Cerebellar cortex (tissue), 1 donor: ENCODE results near the gene TMTC2.

Experiments
- DNase-seq: peaks from one replicate; pipeline ENCODE4 v3.0.0-alpha.2; 2015; ENCODE audit warnings: low spot score

Gene TMTC2

DNA sequence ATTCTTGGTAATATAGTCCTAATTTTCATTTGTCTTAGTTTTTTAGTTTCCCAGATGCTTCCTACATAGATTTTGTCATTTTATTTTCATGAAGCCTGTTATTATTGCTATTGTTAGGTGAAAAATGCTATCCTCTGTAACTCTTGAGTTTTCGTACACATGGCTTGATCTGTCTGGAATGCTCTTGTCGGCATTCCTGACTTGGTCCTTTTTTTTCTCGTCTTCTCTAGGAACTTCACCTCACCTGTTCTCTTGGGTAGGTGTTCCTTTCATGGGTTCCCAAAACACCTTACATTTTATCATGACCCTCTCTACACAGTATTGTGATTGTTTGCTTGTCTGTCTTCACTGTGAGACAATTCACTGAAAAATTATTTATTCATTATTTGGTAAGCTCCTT is 267.4 kb downstream of the TMTC2 start:
- no peak for DNase-seq

GRCh38 chr12:82954572-82954971 is 267.9 kb downstream of the TMTC2 start:
- no peak for DNase-seq

DNA sequence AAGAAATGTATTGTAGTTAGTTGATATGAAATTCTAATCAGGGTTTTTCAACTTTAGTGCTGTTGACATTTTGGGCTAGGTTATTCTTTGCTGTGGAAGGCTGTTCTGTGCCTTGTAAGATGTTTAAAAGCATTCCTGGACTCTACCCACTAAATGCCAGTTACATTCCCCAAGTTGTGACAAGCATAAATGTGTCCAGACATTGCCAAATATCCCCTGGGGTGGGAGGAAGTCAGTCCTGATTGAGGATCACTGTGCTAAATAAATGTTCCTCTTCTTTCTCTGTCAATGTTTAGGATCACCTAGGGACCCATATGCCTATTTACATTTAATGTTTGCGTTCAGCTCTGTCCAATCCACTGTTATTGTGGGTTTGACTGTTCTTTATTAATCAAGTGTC is 268.3 kb downstream of the TMTC2 start:
- peak; percentile 10 for DNase-seq

- DNase-seq = no peak
Measured at GRCh38 chr12:82958966-82959365, 272.3 kb downstream of the TMTC2 start.

DNA sequence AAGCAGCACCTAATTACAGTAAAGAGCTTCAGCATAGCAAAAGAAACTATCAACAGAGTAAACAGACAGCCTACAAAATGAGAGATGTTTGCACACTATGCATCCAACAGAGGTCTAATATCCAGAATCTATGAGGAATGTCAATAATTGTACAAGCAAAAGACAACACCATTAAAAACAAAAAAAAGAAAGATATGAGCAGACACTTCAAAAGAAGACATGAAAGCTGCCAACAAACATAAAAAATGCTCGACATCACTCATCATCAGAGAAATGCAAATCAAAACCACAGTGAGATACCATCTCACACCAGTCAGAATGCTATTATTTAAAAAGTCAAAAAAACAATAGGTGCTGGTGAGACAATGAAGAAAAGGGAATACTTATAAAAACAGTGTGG is 273.1 kb downstream of the TMTC2 start:
- no peak for DNase-seq

- no peak for DNase-seq
Measured at GRCh38 chr12:82961835-82962234, 275.1 kb downstream of the TMTC2 start.

- peak; percentile 10 for DNase-seq
Measured at GRCh38 chr12:82963956-82964355, 277.2 kb downstream of the TMTC2 start.

DNA sequence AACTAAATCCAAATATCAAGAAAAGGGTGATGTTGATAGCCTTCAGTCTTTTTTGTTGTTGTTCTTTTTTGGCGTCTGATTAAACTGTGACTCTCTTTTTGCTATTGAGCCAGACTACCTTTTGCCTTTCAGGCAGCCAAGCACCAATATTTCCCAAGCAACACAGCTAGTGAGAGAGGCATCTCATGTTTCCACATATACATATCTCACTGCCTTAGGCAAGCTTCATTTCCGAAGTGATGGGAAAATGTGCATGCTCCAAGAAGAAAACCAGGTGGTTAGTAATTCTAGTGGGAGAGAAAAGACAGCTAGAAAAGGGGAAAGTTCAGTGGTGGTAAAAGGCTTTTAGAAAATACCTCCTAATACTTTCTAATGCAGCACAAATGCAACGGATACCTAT is 277.7 kb downstream of the TMTC2 start:
- DNase-seq = peak; percentile 27

- no peak for DNase-seq
Measured at GRCh38 chr12:82966001-82966559, 279.4 kb downstream of the TMTC2 start.

- no peak for DNase-seq
Measured at GRCh38 chr12:82968631-82969367, 282.1 kb downstream of the TMTC2 start.

DNA sequence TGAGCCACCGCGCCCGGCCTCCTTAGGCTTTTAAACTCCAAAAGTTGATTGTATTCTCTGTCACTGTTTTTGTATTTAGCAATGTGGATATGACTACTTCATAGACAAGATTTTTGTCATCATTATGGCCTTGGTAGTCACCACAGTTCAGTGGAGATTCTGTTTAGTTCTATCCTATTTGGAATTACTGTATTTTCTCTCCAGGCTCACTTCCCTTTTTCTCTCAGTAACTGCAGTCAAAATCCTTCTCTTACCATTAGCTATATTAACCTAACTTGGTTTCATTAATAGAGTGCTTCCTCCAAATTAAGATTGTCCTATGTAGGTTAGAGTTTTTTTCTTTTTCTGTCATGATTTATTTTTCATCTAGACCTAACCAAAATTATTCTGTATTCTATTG is 283.9 kb downstream of the TMTC2 start:
- no peak for DNase-seq

- no peak for DNase-seq
Measured at GRCh38 chr12:82971584-82971983, 284.9 kb downstream of the TMTC2 start.

- DNase-seq = no peak
Measured at GRCh38 chr12:82972624-82973023, 285.9 kb downstream of the TMTC2 start.

DNA sequence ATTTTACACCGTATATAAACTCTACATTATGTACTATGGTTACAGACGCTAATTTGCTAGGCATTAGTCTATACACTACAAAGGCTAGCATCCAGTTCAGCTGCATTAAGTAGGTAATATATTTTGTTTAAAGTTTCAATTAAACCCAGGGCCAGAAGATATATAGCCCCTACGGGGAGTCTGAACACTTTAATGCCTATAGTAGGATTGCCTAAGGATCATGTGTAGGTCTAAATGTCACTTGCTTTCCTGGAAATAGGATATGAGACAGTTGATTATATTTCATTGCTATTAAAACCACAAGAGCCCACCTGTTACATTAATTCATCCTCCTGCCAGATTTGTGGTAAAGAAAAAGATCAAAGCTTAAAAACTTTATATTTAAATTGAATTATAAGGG is 286.9 kb downstream of the TMTC2 start:
- DNase-seq = no peak

DNA sequence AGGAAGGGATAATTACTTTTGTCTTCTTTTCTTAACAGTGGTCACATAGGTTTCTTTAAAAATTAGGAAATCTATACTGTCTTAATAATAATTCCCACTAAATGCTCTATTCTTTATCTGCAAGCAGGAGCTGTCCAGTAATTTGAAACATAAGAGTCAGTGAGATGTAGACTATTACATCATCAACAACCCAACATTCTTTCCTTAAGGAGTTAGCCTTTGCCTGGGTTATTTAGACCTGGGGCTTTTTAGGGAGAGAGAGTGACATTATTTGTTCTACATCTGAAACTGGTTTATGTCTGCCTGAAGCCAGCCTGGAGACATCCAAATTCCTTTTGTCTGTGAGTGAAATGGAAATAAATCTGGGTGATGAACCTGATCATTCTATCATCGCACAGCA is 294.4 kb downstream of the TMTC2 start:
- no peak for DNase-seq

DNA sequence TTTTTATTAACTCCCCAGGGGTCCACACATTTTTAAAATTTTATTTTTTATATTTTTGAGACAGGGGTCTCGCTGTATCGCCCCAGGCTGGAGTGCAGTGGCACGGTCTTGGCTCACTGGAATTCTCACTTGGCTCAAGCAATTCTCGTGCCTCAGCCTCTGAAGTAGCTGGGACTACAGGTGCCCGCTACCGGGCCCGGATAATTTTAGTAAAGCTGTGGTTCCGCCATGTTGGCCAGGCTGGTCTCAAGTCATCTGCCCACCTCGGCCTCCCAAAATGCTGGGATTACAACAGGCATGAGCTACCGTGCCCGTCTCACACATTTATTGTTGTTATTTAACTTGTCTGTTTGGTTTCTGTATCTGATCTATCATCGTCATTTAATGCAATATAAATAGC is 307.4 kb downstream of the TMTC2 start:
- no peak for DNase-seq

- no peak for DNase-seq
Measured at GRCh38 chr12:82996168-82996812, 309.6 kb downstream of the TMTC2 start.

GRCh38 chr12:82998509-82998908 is 311.8 kb downstream of the TMTC2 start:
- DNase-seq = no peak

- no peak for DNase-seq
Measured at GRCh38 chr12:83003026-83003425, 316.3 kb downstream of the TMTC2 start.

DNA sequence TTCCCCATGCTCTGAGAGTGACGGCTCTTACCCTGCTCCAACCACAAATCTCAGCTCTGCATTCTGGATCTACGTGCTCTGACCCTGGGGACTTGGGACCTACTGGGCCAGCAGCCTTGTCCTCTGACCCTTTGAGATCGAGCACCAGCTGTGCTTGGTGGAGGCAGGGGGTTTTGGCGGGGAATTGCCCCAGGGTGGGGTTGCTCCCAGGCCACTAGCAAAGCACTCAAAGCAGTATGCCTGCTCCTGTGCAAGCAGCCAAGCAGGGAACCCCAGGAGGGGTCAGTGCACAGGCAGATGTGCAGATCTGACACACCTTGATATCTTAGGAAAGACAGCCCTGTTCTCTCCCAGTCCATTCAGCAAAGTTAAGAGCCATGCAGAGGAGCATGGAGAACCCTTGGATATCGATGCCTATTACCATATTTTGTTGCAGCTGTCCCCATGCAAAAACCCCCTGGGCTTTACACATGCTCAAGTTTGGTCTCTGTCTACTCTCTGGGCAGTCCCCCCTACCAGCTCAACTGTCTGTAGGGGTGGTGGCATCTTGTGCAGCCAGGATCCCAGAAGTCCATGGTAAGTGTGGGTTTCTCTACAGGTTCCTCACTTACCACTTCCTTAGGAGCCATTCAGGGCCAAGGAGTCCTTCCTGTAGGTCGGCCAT is 319.0 kb downstream of the TMTC2 start:
- DNase-seq = no peak

- no peak for DNase-seq
Measured at GRCh38 chr12:83008703-83009102, 322.0 kb downstream of the TMTC2 start.

GRCh38 chr12:83010169-83010804 is 323.6 kb downstream of the TMTC2 start:
- no peak for DNase-seq
